Neuronal stem cell (in vitro differentiated cells): Measurements from ENCODE around the gene FAM124B.
A peak's percentile ranks its signal among the peaks of the same experiment; 100 is the strongest.

ENCODE experiments used
- DNase-seq: peaks from one replicate; pipeline ENCODE4 v3.0.0-alpha.2; 2013; ENCODE audit warnings: low spot score
- H2AFZ ChIP-seq: one replicate; pipeline ENCODE4 v1.6.1; 2013; ENCODE audit warnings: mild to moderate bottlenecking, low read length, inconsistent platforms
- H2AK5ac ChIP-seq: 2 replicates; pipeline ENCODE4 v1.6.1; 2013; ENCODE audit warnings: low read depth, mild to moderate bottlenecking, inconsistent platforms, low read length, moderate library complexity, mixed read lengths
- H2BK120ac ChIP-seq: 2 replicates; pipeline ENCODE4 v1.6.1; 2013; ENCODE audit warnings: low read depth, mild to moderate bottlenecking, inconsistent platforms, low read length, moderate library complexity, mixed read lengths
- H2BK12ac ChIP-seq: one replicate; pipeline ENCODE4 v1.6.1; 2013; ENCODE audit warnings: low read length, inconsistent platforms
- H2BK15ac ChIP-seq: 2 replicates; pipeline ENCODE4 v1.6.1; 2013; ENCODE audit warnings: mild to moderate bottlenecking, low read length, inconsistent platforms, mixed read lengths
- H2BK5ac ChIP-seq: one replicate; pipeline ENCODE4 v1.6.1; 2013; ENCODE audit warnings: inconsistent platforms, mild to moderate bottlenecking, low read length, moderate library complexity
- H3K14ac ChIP-seq: one replicate; pipeline ENCODE4 v1.6.1; 2013; ENCODE audit warnings: low read length, inconsistent platforms
- H3K18ac ChIP-seq: 2 replicates; pipeline ENCODE4 v1.6.1; 2013; ENCODE audit warnings: low read length, inconsistent platforms
- H3K23ac ChIP-seq: 2 replicates; pipeline ENCODE4 v1.6.1; 2013; ENCODE audit warnings: low read depth, mild to moderate bottlenecking, mixed read lengths, low read length, inconsistent platforms; ENCODE audit not compliant: poor library complexity
- H3K27ac ChIP-seq: replicated peaks from 3 replicates; pipeline ENCODE4 v1.5.1; 2013; ENCODE audit warnings: low read length, inconsistent platforms
- H3K27me3 ChIP-seq, 3 experiments: 2 replicates each; pipeline ENCODE4 v1.6.1; 2013; ENCODE audit warnings: low read length in 3 of 3, mild to moderate bottlenecking in 2 of 3, inconsistent platforms in 1 of 3, low read depth in 1 of 3, mixed read lengths in 1 of 3, moderate library complexity in 1 of 3; ENCODE audit not compliant: control insufficient read depth in 3 of 3, insufficient read depth in 3 of 3
- H3K36me3 ChIP-seq, 2 donors: replicated peaks in 1 of 2; 2 replicates each; pipeline ENCODE4 v1.6.1; 2013; ENCODE audit warnings: low read length in 2 of 2; ENCODE audit not compliant: control insufficient read depth in 2 of 2, insufficient read depth in 2 of 2
- H3K4ac ChIP-seq: 2 replicates; pipeline ENCODE4 v1.6.1; 2013; ENCODE audit warnings: inconsistent platforms, mild to moderate bottlenecking, low read length, moderate library complexity
- H3K4me1 ChIP-seq, 2 donors: 1 replicate in 1 of 2; 2 replicates in 1 of 2; pipeline ENCODE4 v1.6.1; 2013; ENCODE audit warnings: low read length in 2 of 2, low read depth in 1 of 2; ENCODE audit not compliant: control insufficient read depth in 2 of 2, insufficient read depth in 1 of 2
- H3K4me2 ChIP-seq: one replicate; pipeline ENCODE4 v1.6.1; 2013; ENCODE audit warnings: mild to moderate bottlenecking, low read length, inconsistent platforms; ENCODE audit not compliant: insufficient read depth, poor library complexity, severe bottlenecking
- H3K4me3 ChIP-seq, 2 donors: 2 replicates each; pipeline ENCODE4 v1.5.1; 2013; ENCODE audit warnings: low read length in 2 of 2, mild to moderate bottlenecking in 2 of 2, inconsistent platforms in 1 of 2, moderate library complexity in 1 of 2
- H3K79me1 ChIP-seq: one replicate; pipeline ENCODE4 v1.6.1; 2013; ENCODE audit warnings: low read depth, mild to moderate bottlenecking, inconsistent platforms, low read length, moderate library complexity
- H3K9ac ChIP-seq: one replicate; pipeline ENCODE4 v1.6.1; 2013; ENCODE audit warnings: mild to moderate bottlenecking, low read depth, low read length, inconsistent platforms; ENCODE audit not compliant: poor library complexity
- H3K9me3 ChIP-seq, 2 donors: replicated peaks in 1 of 2; 2 replicates each; pipeline versions ENCODE3 to v1.6.1; 2013; ENCODE audit warnings: low read length in 2 of 2, mild to moderate bottlenecking in 2 of 2, inconsistent platforms in 1 of 2, low read depth in 1 of 2, mixed read lengths in 1 of 2, moderate library complexity in 1 of 2; ENCODE audit not compliant: control insufficient read depth in 2 of 2, insufficient read depth in 1 of 2
- H4K8ac ChIP-seq: one replicate; pipeline ENCODE4 v1.6.1; 2013; ENCODE audit warnings: low read depth, mild to moderate bottlenecking, inconsistent platforms, low read length, moderate library complexity
- H4K91ac ChIP-seq: one replicate; pipeline ENCODE4 v1.6.1; 2013; ENCODE audit warnings: low read length, low read depth, mild to moderate bottlenecking, inconsistent platforms; ENCODE audit not compliant: poor library complexity
- WGBS, 2 donors: extraction: QIAGEN DNeasy Blood & Tissue Kit; methylation state at CpG; one replicate each; pipeline ENCODE4 v1.1.7; 2013; ENCODE audit warnings: missing lambda C conversion rate in 2 of 2, mixed read lengths in 1 of 2; ENCODE audit not compliant: insufficient read length in 2 of 2, insufficient replicate concordance in 1 of 2; ENCODE audit errors: extremely low coverage in 2 of 2; 5-methylcytosine and 5-hydroxymethylcytosine counted together

FAM124B gene

DNA sequence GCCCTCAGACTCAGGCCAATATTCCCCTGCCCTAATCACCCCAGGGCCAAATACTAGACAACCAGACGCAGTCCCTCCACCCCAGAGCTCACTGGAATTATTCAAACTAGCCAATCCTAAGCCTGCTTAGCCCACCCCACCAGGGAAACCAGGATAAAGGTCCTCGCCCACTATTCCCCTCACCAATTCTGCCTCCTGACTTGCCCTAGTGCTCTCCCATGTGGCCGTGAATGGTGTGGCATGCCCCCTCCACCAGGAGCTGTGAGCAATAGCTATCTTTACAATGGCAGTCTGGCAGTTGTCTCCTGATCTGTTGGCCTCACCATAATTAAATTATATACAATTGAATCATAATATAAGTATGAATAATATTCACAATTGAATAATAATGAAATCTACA lies 42.3 kb downstream of the FAM124B start:
- Histone ChIP-seq H3K23ac (no peak overlapping the region), H3K4me3 (no peak overlapping the region), H2AK5ac (no peak overlapping the region), H3K79me1 (no peaks in the 10 kb centered on the region), H2BK12ac (no peak overlapping the region), H2BK5ac (no peak overlapping the region), H3K27ac (no peak overlapping the region), H3K18ac (no peak overlapping the region), H3K9me3 (no peaks in the 10 kb centered on the region), H4K91ac (no peak overlapping the region), H2BK120ac (no peak overlapping the region), H3K9ac (no peak overlapping the region), H2BK15ac (no peak overlapping the region), H3K36me3 (no peaks in the 10 kb centered on the region), H3K4me2 (no peak overlapping the region), H3K4me1 (no peaks in the 10 kb centered on the region), H3K27me3 (no peaks in the 10 kb centered on the region), H3K14ac (no peak overlapping the region), H2AFZ (no peak overlapping the region), H4K8ac (no peak overlapping the region), H3K4ac (no peak overlapping the region)
- no peak for DNase-seq
- no CpG with 5 or more reads among the region's 3 CpGs for WGBS, 2 donors

DNA sequence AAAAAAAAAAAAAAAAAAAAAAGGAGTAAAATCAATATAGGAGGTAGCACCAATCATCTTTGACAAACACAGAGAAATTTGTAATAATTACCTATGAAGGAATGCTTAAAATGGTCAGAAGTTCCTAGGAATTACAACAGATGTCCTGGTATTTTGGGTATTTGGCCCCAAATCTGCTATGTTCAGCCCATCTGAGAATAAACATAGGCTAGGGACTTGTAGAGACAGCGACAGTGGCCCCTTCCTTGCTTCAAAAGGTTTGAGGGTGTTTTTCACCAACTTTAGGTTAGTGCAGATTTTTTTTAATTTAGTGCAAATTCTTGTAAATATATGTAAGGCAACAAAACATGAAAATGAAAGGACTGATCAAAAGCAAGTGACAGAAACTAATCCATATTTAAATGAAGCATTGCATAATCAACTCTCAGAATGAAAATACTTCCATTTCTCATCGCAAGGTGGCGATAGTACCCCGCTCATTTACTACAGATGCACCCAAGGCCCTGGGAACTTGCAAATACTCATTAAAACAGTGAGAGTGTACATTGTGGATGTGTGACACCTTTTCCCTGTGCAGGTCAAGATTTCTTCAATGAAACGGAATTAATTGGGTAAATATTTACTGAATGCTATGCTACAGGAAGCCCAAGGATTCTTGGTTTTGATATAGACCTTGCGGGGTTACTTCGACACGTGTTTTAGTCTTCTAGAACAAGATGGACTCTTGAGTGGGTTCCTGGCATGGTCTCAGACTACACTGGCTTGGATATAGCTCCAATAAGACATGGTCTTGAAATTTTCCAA lies 44.6 kb downstream of the FAM124B start:
- no peaks in the 10 kb centered on the region for H3K9me3 ChIP-seq
- H2BK5ac ChIP-seq: no peak overlapping the region
- DNase-seq: peak; percentile 61
- no peak overlapping the region for H3K9ac ChIP-seq
- no peaks in the 10 kb centered on the region for H3K27me3 ChIP-seq
- no peak overlapping the region for H2AFZ ChIP-seq
- H3K18ac ChIP-seq: no peak overlapping the region
- H4K91ac ChIP-seq: no peak overlapping the region
- H3K27ac ChIP-seq: no peak overlapping the region
- no peak overlapping the region for H3K4ac ChIP-seq
- H3K14ac ChIP-seq: no peak overlapping the region
- H3K4me1 ChIP-seq: no peaks in the 10 kb centered on the region
- H2BK15ac ChIP-seq: no peak overlapping the region
- H2AK5ac ChIP-seq: no peak overlapping the region
- no peak overlapping the region for H3K4me3 ChIP-seq
- H4K8ac ChIP-seq: no peak overlapping the region
- H2BK12ac ChIP-seq: no peak overlapping the region
- no peaks in the 10 kb centered on the region for H3K79me1 ChIP-seq
- no peak overlapping the region for H3K4me2 ChIP-seq
- WGBS, 2 donors: no CpG with 5 or more reads among the region's 8 CpGs
- H3K23ac ChIP-seq: no peak overlapping the region
- no peaks in the 10 kb centered on the region for H3K36me3 ChIP-seq
- no peak overlapping the region for H2BK120ac ChIP-seq

DNA sequence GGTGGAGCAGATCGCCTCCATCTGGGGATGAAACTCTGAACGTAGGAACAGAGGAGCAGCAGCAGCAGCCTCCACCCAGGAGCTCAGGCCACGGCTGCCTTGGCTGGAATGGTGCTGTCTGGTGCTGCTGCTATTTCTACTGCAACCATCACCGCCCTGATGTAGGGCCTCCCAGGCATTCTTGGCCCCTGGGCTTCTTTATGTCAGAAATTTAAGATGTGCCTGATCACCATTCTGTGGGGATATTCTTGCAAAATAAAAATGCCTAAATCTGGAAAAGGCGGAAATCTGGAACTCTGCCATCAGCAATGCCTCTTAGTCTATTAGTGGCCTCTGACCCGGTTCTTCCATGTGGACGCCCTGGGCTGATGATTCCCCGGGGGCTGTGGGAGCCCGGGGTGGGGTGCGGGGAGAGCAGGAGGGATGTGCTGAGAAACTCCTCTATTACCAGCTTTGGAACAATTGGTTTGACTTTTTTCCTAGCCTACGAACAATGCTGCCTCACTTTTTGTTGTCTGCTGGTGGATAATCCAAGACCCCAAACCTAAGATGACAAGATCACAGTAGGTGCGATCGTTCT lies 47.2 kb downstream of the FAM124B start:
- H3K14ac ChIP-seq: no peak overlapping the region
- H2BK5ac ChIP-seq: no peak overlapping the region
- H2BK12ac ChIP-seq: no peak overlapping the region
- H3K23ac ChIP-seq: no peak overlapping the region
- no peak overlapping the region for H3K4me3 ChIP-seq
- no peak overlapping the region for H2BK120ac ChIP-seq
- no peak overlapping the region for H3K4ac ChIP-seq
- no peak overlapping the region for H4K91ac ChIP-seq
- no peak overlapping the region for H3K27ac ChIP-seq
- H3K4me2 ChIP-seq: no peak overlapping the region
- no peak overlapping the region for H3K9ac ChIP-seq
- H3K79me1 ChIP-seq: no peaks in the 10 kb centered on the region
- no peaks in the 10 kb centered on the region for H3K27me3 ChIP-seq
- peak overlapping the region; percentile 59 for H2AK5ac ChIP-seq
- no CpG with 5 or more reads among the region's 13 CpGs for WGBS, 2 donors
- no peak overlapping the region for H2AFZ ChIP-seq
- H2BK15ac ChIP-seq: no peak overlapping the region
- no peaks in the 10 kb centered on the region for H3K36me3 ChIP-seq
- H3K18ac ChIP-seq: no peak overlapping the region
- DNase-seq: no peak
- peaks cover 0 to 2% of the 10 kb centered on the region in 2 donors for H3K4me1 ChIP-seq
- no peaks in the 10 kb centered on the region for H3K9me3 ChIP-seq
- no peak overlapping the region for H4K8ac ChIP-seq

DNA sequence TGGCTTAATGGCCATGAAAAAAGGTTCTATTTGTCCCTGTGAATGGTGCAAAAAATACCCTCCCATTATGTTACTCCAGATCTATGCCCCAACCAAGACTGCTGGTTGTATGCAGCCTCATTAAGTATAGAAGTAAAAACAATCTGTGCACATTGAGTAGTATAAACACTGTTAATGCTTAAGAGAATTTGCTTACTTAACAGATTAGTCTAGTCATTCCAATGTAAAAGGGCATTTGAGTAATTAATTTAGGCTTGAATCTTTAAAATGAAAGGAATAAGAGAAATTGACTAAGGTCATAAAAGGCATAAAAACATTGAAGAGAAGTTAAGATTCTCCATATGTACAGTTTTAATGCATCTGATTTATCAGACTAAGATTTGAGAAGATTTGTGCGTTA lies 51.2 kb downstream of the FAM124B start:
- H3K79me1 ChIP-seq: no peaks in the 10 kb centered on the region
- H2AK5ac ChIP-seq: no peak overlapping the region
- no peak overlapping the region for H3K27ac ChIP-seq
- H2BK5ac ChIP-seq: no peak overlapping the region
- no peak overlapping the region for H3K4me2 ChIP-seq
- no peak for DNase-seq
- no peak overlapping the region for H2BK12ac ChIP-seq
- no peak overlapping the region for H2AFZ ChIP-seq
- no peak overlapping the region for H3K4me3 ChIP-seq
- no peaks in the 10 kb centered on the region for H3K27me3 ChIP-seq
- H4K91ac ChIP-seq: no peak overlapping the region
- no peak overlapping the region for H3K23ac ChIP-seq
- H3K9me3 ChIP-seq: no peaks in the 10 kb centered on the region
- H3K36me3 ChIP-seq: no peaks in the 10 kb centered on the region
- no peak overlapping the region for H3K18ac ChIP-seq
- H3K4ac ChIP-seq: no peak overlapping the region
- H3K14ac ChIP-seq: no peak overlapping the region
- H2BK120ac ChIP-seq: no peak overlapping the region
- H2BK15ac ChIP-seq: no peak overlapping the region
- peaks cover 0 to 2% of the 10 kb centered on the region in 2 donors for H3K4me1 ChIP-seq
- no CpG with 5 or more reads among the region's 1 CpG for WGBS, 2 donors
- no peak overlapping the region for H4K8ac ChIP-seq
- no peak overlapping the region for H3K9ac ChIP-seq
